NCI-H446 (cell line): ENCODE measurements around the gene NCLN.
A peak's percentile ranks its signal among the peaks of the same experiment; 100 is the strongest.
"Not testable (repeated sequence)": the region's sequence is repeated elsewhere in the genome, so short reads cannot be mapped to it uniquely, and the experiment has no call there.

ENCODE experiments used
- DNase-seq, 2 experiments: peaks; one replicate each; lab custom pipeline; 2025; lab: John Stamatoyannopoulos, UW

The NCLN gene

GRCh38 chr19:3225169-3225485, 39.4 kb downstream of the NCLN start:
- DNase-seq, result no peak

GRCh38 chr19:3225677-3226093, 40.0 kb downstream of the NCLN start:
- DNase-seq, result no peak

- DNase-seq, result no peak
These were observed 41.4 kb downstream of the NCLN start for GRCh38 chr19:3227054-3227626.

GRCh38 chr19:3229346-3229743, 43.6 kb downstream of the NCLN start:
- DNase-seq, result no peak

GRCh38 chr19:3229888-3230496, 44.3 kb downstream of the NCLN start:
- DNase-seq, result no peak

GRCh38 chr19:3231288-3231687, 45.6 kb downstream of the NCLN start:
- no peak for DNase-seq

DNA sequence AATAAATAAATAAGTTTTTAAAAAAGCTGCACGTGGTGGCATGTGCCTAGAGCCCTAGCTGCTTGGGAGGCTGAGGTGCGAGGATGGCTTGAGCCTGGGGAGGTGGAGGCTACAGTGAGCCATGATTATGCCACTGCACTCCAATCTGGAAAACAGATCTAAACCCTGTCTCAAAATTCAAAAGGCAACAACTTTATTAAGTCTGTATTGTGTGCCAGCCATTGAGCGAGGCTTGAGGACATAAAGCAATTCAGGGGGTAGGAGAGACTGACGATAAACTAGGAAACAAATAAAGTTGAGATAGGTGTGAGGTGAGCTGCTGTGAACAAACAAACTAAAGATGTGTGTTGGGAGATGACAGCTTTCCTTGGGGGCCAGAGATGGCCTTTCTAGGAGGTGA, 47.4 kb downstream of the NCLN start:
- no peak for DNase-seq

DNA sequence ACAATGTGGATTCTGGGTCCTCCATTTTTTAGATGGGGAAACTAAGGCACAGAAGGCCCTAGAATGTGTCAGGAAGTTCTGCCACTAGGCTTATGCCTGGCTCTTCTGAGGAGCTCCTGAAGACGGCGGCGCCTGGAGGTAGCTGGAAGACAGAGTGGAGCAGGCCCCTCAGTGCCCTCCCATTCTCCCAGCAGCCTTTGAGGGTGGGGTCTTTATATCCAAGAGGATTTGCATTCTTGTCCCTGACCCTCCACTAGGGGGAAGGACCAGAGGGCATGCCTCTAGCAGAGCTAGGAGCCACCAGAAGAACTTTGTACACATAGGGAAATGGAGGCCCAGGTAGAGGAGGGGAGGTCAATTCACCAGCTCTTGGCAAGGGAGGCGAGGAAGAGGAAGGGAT, 48.1 kb downstream of the NCLN start:
- DNase-seq, result no peak

- no peak for DNase-seq
These were observed 49.1 kb downstream of the NCLN start for GRCh38 chr19:3234800-3235199.

- DNase-seq, result not testable (repeated sequence)
These were observed 49.9 kb downstream of the NCLN start for GRCh38 chr19:3235604-3236003.

DNA sequence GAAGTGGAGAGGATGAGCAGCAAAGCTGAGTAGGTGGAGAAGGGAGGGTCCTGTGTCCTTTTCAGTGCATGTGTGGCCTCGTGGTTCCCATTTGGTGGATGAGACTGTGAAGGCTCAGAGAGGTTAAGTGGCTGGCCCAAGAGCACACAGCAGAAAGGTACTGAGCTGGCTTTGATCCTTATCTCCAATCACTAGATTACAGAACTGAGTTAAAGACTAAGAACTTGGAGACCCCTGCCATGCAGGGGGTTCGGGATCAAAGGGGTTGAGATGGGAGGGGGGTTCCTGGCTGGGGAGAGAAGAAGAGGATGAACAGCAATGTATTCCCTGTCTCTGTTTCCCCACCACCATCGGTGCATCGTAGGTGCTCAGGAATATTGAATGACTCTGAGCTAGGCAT, 50.5 kb downstream of the NCLN start:
- no peak for DNase-seq

GRCh38 chr19:3238066-3238561, 52.4 kb downstream of the NCLN start:
- no peak for DNase-seq

GRCh38 chr19:3239367-3239766, 53.6 kb downstream of the NCLN start:
- no peak for DNase-seq

DNA sequence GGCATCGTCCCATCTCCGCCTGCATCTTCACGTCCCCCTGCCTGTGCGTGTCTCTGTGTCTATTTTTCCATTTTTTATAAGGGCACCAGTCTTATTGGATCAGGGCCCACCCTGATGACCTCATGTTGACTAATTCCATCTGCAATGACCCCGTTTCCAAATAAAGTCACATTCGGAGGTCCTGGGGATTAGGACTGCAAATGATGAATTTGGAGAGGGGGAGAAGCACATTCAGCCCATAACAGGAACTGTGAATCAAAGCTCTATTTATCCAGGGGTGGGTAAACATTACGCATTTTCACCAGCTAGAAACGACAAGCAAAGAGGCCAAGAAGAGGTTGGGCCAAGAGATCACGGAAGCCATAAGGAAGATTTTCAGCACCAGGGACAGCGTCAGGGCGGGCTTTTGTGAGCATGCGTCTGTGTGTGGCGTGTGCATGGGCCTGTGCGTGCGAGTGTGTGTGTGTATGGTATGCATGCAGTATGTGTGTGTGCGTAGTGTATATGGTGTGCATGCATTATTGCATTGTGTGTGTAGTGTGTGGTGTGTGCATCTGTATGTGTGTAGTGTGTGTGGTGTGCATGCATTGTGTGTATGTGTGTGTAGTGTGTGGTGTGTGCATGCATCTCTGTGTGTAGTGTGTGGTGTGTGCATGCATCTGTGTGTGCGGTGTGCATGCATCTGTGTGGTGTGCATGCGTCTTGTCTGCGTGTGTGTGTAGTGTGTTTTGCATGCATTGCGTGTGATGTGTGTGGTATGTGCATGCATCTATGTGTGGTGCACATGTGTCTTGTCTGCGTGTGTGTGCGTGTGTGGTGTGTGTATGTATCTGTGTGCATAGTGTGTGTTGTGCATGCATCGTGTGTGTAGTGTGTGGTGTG, 58.3 kb downstream of the NCLN start:
- no peak for DNase-seq

- DNase-seq, result no peak
These were observed 59.3 kb downstream of the NCLN start for GRCh38 chr19:3245050-3245449.

GRCh38 chr19:3248728-3249326, 63.1 kb downstream of the NCLN start:
- no peak for DNase-seq

DNA sequence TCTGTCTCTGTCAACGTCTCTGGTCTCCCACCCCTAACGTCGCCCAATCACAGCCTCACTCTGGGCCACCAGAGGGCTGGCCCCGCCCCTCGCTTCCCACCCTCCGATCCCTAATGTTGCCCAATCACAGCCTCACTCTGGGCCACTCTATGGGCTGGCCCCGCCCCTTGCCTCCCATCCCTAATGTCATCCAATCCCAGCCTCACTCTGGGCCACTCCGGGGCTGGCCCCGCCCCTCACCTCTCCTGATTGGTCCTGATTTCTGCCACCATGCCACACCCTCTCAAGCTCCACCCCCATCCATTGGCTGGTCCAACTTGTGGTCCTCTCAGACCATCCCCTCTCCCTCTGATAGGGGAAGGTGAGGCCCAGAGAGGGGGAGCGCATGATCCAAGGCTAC, 63.7 kb downstream of the NCLN start:
- DNase-seq, result peak; percentile 17 to 49

GRCh38 chr19:3250675-3251074, 64.9 kb downstream of the NCLN start:
- DNase-seq, result no peak

DNA sequence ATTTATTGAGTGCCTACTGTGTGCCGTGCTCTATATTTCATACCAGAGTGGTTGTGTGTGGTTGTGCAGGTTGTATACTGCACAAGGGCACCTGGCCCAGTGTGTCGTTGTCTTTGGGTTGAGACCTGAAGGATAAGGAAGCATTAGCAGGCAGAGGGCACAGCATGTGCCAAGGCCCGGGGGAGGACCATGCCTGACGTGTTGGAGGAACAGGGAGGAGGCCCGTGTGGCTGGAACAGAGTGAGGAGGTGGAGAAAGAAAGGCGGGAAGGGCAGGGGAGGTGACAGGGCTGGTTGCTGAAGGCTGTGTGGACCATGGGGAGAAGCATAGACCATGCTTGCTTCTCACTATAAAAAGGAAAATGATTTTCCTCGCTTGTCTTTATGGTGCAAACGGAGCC, 65.5 kb downstream of the NCLN start:
- DNase-seq, result no peak

GRCh38 chr19:3252650-3253049, 66.9 kb downstream of the NCLN start:
- DNase-seq, result no peak

GRCh38 chr19:3253270-3253669, 67.5 kb downstream of the NCLN start:
- no peak for DNase-seq

DNA sequence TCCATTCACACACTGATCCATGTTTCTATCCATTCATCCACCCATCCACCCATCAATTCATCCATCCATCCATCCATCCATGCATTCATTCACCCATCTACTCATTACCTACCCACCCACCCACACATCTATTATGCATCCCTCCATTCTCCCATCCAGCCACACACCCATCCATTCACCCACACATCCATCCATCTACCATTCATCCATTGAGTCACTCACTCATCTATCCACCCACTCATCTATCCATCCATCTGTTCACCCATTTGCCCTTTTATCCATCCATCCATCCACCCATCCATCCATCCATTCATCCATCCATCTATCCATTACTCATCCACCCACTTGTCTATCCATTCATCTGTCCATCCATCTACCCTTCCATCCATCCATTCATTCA, 68.8 kb downstream of the NCLN start:
- no peak for DNase-seq

- DNase-seq, result no peak
These were observed 71.3 kb downstream of the NCLN start for GRCh38 chr19:3257071-3257470.
